Endothelial cell of umbilical vein (primary cell): ENCODE results near the gene TBX18. TPM values are rescaled to one million over a fixed set of nuclear protein-coding genes. Genes with fewer than 3 reads are reported as not detected.

Experiments used
- BruUV-seq: library from RNA; stranded (reverse); fragments of 400-500 nt; replicated peaks from 2 replicates; lab custom pipeline; 2021; lab: Mats Ljungman, UMichigan
- CTCF ChIA-PET: fragments of 300-600, 350-600 bp; sonication (Branson Sonifier 250); formaldehyde crosslinking; loops from one replicate; lab custom pipeline; 2021; ENCODE audit warnings: antibody characterized with exemption, inconsistent platforms; lab: Charles Lee
- POLR2A ChIA-PET: fragments of 300-600, 350-600 bp; sonication (Branson Sonifier 250); formaldehyde crosslinking; loops from one replicate; lab custom pipeline; 2021; ENCODE audit warnings: antibody characterized with exemption, inconsistent platforms; lab: Charles Lee
- DNase-seq: peaks from one replicate; pipeline ENCODE4 v3.0.0-alpha.2; 2011; ENCODE audit warnings: low read depth, low spot score
- FAIRE-seq: peaks from 2 replicates; lab custom pipeline; 2011; peaks lifted over from hg19 to GRCh38; lab: Jason Lieb, UNC
- H2AFZ ChIP-seq: 2 replicates; pipeline ENCODE4 v1.6.0; 2012; ENCODE audit warnings: low read depth, low read length, control low read depth, inconsistent platforms
- H3K27ac ChIP-seq: 2 replicates; pipeline ENCODE4 v1.5.1; 2011; ENCODE audit warnings: low read depth, mild to moderate bottlenecking, control low read depth, low read length, moderate library complexity; ENCODE audit not compliant: insufficient read depth
- H3K27me3 ChIP-seq, 2 experiments: 2 replicates each; pipeline versions ENCODE4 v1.6.0 to v1.6.1; 2011; ENCODE audit warnings: low read length in 2 of 2, mixed read lengths in 1 of 2; ENCODE audit not compliant: control insufficient read depth in 2 of 2, insufficient read depth in 2 of 2
- H3K36me3 ChIP-seq, 2 experiments: 2 replicates in 1 of 2; 3 replicates in 1 of 2; pipeline ENCODE4 v1.5.1; 2011; ENCODE audit warnings: low read length in 2 of 2, mild to moderate bottlenecking in 1 of 2, moderate library complexity in 1 of 2; ENCODE audit not compliant: control insufficient read depth in 2 of 2, insufficient read depth in 2 of 2; ENCODE audit errors: extremely low read depth in 1 of 2
- H3K4me1 ChIP-seq: 3 replicates; pipeline ENCODE4 v1.5.1; 2011; ENCODE audit warnings: mild to moderate bottlenecking, low read length; ENCODE audit not compliant: control insufficient read depth, insufficient read depth; ENCODE audit errors: extremely low read depth
- H3K4me2 ChIP-seq: 2 replicates; pipeline ENCODE4 v1.6.1; 2011; ENCODE audit warnings: low read length, control low read depth, mixed read lengths; ENCODE audit not compliant: insufficient read depth
- H3K4me3 ChIP-seq, 3 experiments: fragments of 200-600 bp in 1 of 3; sonication (generic), shearing (Covaris generic) in 1 of 3; replicated peaks in 1 of 3; 2 replicates each; pipeline ENCODE4 v1.5.1; 2011 to 2016; ENCODE audit warnings: control low read depth in 3 of 3, low read length in 3 of 3, mild to moderate bottlenecking in 2 of 3, inconsistent platforms in 1 of 3, low read depth in 1 of 3, moderate library complexity in 1 of 3; ENCODE audit not compliant: insufficient read depth in 1 of 3
- H3K79me2 ChIP-seq: 2 replicates; pipeline ENCODE4 v1.6.0; 2012; ENCODE audit warnings: low read length, inconsistent platforms; ENCODE audit not compliant: control insufficient read depth, insufficient read depth
- H3K9ac ChIP-seq: replicated peaks from 2 replicates; pipeline ENCODE3; 2011; ENCODE audit warnings: low read length, control low read depth; ENCODE audit not compliant: insufficient read depth; ENCODE audit errors: extremely low read depth
- H3K9me1 ChIP-seq: replicated peaks from 3 replicates; pipeline ENCODE4 v1.6.0; 2011; ENCODE audit warnings: mild to moderate bottlenecking, low read length; ENCODE audit not compliant: control insufficient read depth, insufficient read depth; ENCODE audit errors: extremely low read depth
- H3K9me3 ChIP-seq: replicated peaks from 2 replicates; pipeline ENCODE4 v1.5.1; 2012; ENCODE audit warnings: low read length, inconsistent platforms; ENCODE audit not compliant: control insufficient read depth, insufficient read depth
- H4K20me1 ChIP-seq: replicated peaks from 2 replicates; pipeline ENCODE3; 2011; ENCODE audit warnings: mild to moderate bottlenecking, low read length; ENCODE audit not compliant: control insufficient read depth, insufficient read depth; ENCODE audit errors: extremely low read depth
- EZH2 ChIP-seq: IDR thresholded peaks from 2 replicates; pipeline ENCODE4 v1.6.1; 2012; ENCODE audit warnings: borderline replicate concordance, low read depth, mild to moderate bottlenecking, moderate library complexity, low read length, inconsistent platforms; ENCODE audit not compliant: severe bottlenecking
- FOS ChIP-seq: IDR thresholded peaks from 2 replicates; pipeline ENCODE4 v1.6.1; 2011; ENCODE audit warnings: mild to moderate bottlenecking, low read length, moderate library complexity, borderline replicate concordance; ENCODE audit not compliant: insufficient read depth
- GATA2 ChIP-seq: IDR thresholded peaks from 2 replicates; pipeline ENCODE4 v1.7.0; 2011; ENCODE audit warnings: low read depth, mild to moderate bottlenecking, moderate library complexity, mixed read lengths, low read length; ENCODE audit not compliant: insufficient read length, insufficient read depth
- JUN ChIP-seq: IDR thresholded peaks from 2 replicates; pipeline ENCODE4 v1.6.1; 2011; ENCODE audit warnings: borderline replicate concordance, low read depth; ENCODE audit not compliant: insufficient read length, insufficient read depth
- MYC ChIP-seq: IDR thresholded peaks from one replicate; pipeline ENCODE4 v1.6.1; 2011; ENCODE audit warnings: mild to moderate bottlenecking, low read depth, low read length
- POLR2A ChIP-seq: IDR thresholded peaks from 2 replicates; pipeline ENCODE4 v1.6.1; 2012; ENCODE audit warnings: low read depth, mild to moderate bottlenecking, control low read depth, low read length
- POLR2AphosphoS5 ChIP-seq: IDR thresholded peaks from 2 replicates; pipeline ENCODE4 v1.6.1; 2012; ENCODE audit warnings: low read depth, mild to moderate bottlenecking, control low read depth, low read length, moderate library complexity; ENCODE audit not compliant: insufficient read depth
- dilution Hi-C: fragments of 300-500 bp; cut with MboI; formaldehyde crosslinking; loops from one replicate; pipeline ENCODE4 v1.15.0; 2019; ENCODE audit warnings: low sequenced_read_pairs; ENCODE audit not compliant: extremely low pct_ligation_motif_present
- intact Hi-C: fragments of 100-400 bp; cut with micrococcal nuclease; formaldehyde crosslinking; loops from one replicate; pipeline ENCODE4 v1.10.0; 2022
- polyA plus RNA-seq, 4 experiments: library from polyadenylated mRNA; depleted of rRNA in 3 of 4; stranded (reverse) in 3 of 4; unstranded in 1 of 4; fragments of >200 nt; gene quantifications; 2 replicates each; pipeline versions ENCODE4 v1.2.1 to v1.2.3, GENCODE V29; 2011 to 2012; ENCODE audit warnings: missing spikeins in 1 of 4
- total RNA-seq: library from RNA; stranded (reverse); gene quantifications from 2 replicates; pipeline ENCODE4 v1.2.3, GENCODE V29; 2021
- TF ChIP-seq, protein P1 (sequence below): IDR thresholded peaks from 2 replicates; pipeline ENCODE4 v1.6.1; 2011; ENCODE audit not compliant: insufficient read depth, insufficient read length
- TF ChIP-seq, protein P2 (sequence below), 2 donors: IDR thresholded peaks; 1 replicate in 1 of 2; 2 replicates in 1 of 2; pipeline ENCODE4 v1.5.1; 2011; ENCODE audit warnings: low read length in 2 of 2, mild to moderate bottlenecking in 2 of 2, moderate library complexity in 2 of 2, control low read depth in 1 of 2, inconsistent platforms in 1 of 2, low read depth in 1 of 2; ENCODE audit not compliant: insufficient read depth in 1 of 2; ENCODE audit errors: extremely low read depth in 1 of 2

Gene TBX18
- total and polyA plus RNA-seq, 2 donors (not counting 3 experiments of a cell fraction or from before 2014, with no cell fraction given): 28.4 to 60.5 TPM

DNA sequence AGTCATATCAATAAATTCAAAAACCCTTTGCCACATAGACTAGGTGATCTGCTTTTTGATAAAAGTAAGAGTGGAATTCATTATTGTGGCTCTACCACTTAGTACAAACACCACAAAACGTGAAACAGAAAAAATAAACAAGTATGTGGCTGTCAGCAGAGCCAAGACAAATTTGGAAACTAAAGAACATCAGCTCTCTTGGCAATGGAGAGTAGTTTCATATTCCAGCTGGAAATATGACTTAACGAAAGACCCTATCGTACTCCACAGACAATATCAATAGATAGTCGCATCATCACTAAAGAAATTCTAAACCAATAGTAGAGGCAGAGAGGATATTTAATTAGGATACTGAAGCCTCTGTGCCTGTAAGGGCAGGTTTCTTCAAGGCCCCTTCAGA lies 20.8 kb downstream of the TBX18 start:
- Histone ChIP-seq H3K9me3 (no peaks in the 10 kb centered on the region), H3K27ac (no peak overlapping the region), H2AFZ (no peak overlapping the region), H3K4me2 (no peak overlapping the region), H3K27me3 (no peaks in the 10 kb centered on the region), H3K4me1 (peaks cover 2% of the 10 kb centered on the region), H3K9ac (no peak overlapping the region), H3K4me3 (no peak overlapping the region), H3K79me2 (peaks cover 11% of the 10 kb centered on the region), H3K9me1 (no peaks in the 10 kb centered on the region), H4K20me1 (no peaks in the 10 kb centered on the region), H3K36me3 (peaks cover 5 to 35% of the 10 kb centered on the region in 2 experiments)
- TF ChIP-seq, protein P1, sequence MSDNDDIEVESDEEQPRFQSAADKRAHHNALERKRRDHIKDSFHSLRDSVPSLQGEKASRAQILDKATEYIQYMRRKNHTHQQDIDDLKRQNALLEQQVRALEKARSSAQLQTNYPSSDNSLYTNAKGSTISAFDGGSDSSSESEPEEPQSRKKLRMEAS: no peak
- no peak for TF ChIP-seq JUN
- no peak for TF ChIP-seq POLR2A
- TF ChIP-seq FOS: no peak
- no peak for TF ChIP-seq GATA2
- no peak for TF ChIP-seq EZH2
- TF ChIP-seq, protein P2, sequence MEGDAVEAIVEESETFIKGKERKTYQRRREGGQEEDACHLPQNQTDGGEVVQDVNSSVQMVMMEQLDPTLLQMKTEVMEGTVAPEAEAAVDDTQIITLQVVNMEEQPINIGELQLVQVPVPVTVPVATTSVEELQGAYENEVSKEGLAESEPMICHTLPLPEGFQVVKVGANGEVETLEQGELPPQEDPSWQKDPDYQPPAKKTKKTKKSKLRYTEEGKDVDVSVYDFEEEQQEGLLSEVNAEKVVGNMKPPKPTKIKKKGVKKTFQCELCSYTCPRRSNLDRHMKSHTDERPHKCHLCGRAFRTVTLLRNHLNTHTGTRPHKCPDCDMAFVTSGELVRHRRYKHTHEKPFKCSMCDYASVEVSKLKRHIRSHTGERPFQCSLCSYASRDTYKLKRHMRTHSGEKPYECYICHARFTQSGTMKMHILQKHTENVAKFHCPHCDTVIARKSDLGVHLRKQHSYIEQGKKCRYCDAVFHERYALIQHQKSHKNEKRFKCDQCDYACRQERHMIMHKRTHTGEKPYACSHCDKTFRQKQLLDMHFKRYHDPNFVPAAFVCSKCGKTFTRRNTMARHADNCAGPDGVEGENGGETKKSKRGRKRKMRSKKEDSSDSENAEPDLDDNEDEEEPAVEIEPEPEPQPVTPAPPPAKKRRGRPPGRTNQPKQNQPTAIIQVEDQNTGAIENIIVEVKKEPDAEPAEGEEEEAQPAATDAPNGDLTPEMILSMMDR (IDR thresholded peaks at IDR 0.05; ENCODE audit: extremely low read depth in 1 of 2, insufficient read depth in 1 of 2, low read depth in 1 of 2, low read length in 2 of 2): no peak
- TF ChIP-seq MYC: no peak
- TF ChIP-seq POLR2AphosphoS5: no peak
- FAIRE-seq (no peak), DNase-seq (no peak)
- CTCF ChIA-PET: interaction anchor here (1.3 to 2.5 kb wide), 3 partner anchors 10 to 14 kb away, joined by 3 to 8 read pairs (median 3); no protein-coding TSS in a partner anchor
- dilution Hi-C loops (loop anchor here (25.0 kb wide), 1 partner anchor 106 kb away; no protein-coding TSS in a partner anchor), intact Hi-C loops (no loop called here)
- POLR2A ChIA-PET: no interaction called here
- no TSS peak for BruUV-seq
